ENCODE results near the gene SLC25A30. TPM values are rescaled to one million over a fixed set of nuclear protein-coding genes. Genes with fewer than 3 reads are reported as not detected.
"Not testable (repeated sequence)": the region's sequence is repeated elsewhere in the genome, so short reads cannot be mapped to it uniquely, and the experiment has no call there.

Gene SLC25A30
- total RNA-seq, 1 donor from 2014 or later, result 13.4 TPM

DNA sequence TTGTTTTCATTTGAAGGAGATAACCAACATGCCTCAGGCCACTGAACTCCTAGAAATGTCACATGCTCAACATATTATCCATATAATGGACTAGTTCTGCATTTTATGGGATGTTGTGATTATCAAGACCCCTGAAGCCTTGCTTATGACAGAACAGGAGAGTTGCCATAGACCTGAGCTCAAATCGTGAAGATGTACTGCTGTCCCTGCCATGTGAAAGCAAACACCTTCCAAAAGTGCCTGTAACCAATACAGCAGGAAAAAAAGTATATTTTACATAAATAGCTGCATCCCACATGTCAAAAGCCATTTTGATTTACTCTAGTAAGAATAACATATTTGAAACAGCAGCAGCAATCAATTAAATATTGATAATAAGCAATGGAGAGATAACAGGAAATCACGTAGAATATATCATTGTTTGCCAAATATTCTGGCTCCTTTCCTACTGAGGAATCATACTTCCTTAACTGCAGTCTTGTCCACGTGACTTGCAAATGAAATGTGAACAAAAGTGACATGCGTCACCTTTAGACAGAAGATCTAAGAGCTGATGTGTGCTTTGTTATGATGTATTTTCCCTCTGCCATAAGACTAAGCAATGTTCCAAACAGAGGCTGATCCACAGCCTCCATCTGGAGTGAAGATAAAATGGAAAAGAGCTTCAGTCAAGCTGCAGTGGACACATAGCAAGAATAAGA is 33.5 kb downstream of the SLC25A30 start:
- H3K27me3 Mint-ChIP-seq (ENCODE audit: low read depth), result no peaks in the 10 kb centered on the region
- no peak for TF ChIP-seq CTCF (IDR thresholded peaks at IDR 0.05)
- no peak overlapping the region for H3K27ac Mint-ChIP-seq (ENCODE audit: unreplicated experiment)
- DNase-seq (ENCODE audit: low spot score), result no peak
- H3K4me1 Mint-ChIP-seq (ENCODE audit: low read depth), result no peaks in the 10 kb centered on the region
- H3K4me3 Mint-ChIP-seq (ENCODE audit: unreplicated experiment), result no peak overlapping the region
- H3K9me3 Mint-ChIP-seq (ENCODE audit: low read depth), result no peaks in the 10 kb centered on the region
- H3K36me3 Mint-ChIP-seq (ENCODE audit: low read depth), result peaks cover 9% of the 10 kb centered on the region

DNA sequence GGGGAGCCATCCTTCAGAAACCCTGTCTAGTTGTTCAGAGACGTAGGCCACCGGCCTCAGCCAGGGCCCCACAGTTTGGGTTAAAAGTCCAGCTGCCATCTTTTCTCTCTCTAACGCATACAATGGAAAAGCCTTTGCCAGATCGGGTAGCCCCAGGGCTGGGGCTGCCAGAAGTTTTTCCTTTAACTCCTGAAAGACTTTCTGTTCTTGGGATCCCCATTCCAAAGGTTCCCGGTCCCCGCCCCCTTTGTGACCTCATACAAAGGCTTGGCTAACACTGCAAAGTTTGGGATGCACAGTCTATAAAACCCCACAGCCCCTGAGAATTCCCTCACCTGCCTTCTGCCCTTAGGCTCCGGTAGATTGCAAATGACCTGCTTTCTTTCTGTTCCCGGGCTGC is 35.4 kb downstream of the SLC25A30 start:
- not testable (repeated sequence) for H3K4me1 Mint-ChIP-seq (ENCODE audit: low read depth)

DNA sequence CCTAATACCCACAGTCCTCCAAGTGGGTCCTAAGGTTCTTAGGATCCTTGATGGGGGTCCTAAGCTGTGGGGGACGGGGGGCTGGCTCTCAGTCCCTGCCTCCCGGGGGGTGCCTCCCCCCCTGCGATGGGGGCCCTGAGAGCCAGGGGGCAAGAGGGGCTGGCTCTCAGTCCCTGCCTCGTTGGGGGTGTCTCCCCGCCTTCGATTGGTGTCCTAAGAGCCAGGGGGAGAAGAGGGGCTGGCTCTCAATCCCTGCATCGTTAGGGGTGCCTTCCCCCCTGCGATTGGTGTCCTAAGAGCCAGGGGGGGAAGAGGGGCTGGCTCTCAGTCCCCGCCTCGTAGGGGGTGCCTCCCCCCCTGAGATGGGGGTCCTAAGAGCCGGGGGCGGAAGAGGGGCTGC is 37.0 kb downstream of the SLC25A30 start:
- Mint-ChIP-seq H3K27ac (ENCODE audit: unreplicated experiment) (no peak overlapping the region), H3K4me3 (ENCODE audit: unreplicated experiment) (no peak overlapping the region)

More for the DNA sequence above, 35.4 kb downstream of the SLC25A30 start:
- H3K27me3 Mint-ChIP-seq (ENCODE audit: low read depth); H3K27ac Mint-ChIP-seq (ENCODE audit: unreplicated experiment); H3K9me3 Mint-ChIP-seq (ENCODE audit: low read depth); H3K4me3 Mint-ChIP-seq (ENCODE audit: unreplicated experiment); DNase-seq (ENCODE audit: low spot score); H3K36me3 Mint-ChIP-seq (ENCODE audit: low read depth): not testable (repeated sequence)

GRCh38 chr13:45380708-45381107 is 37.5 kb downstream of the SLC25A30 start:
- H3K27me3 Mint-ChIP-seq (ENCODE audit: low read depth); H3K27ac Mint-ChIP-seq (ENCODE audit: unreplicated experiment); H3K9me3 Mint-ChIP-seq (ENCODE audit: low read depth); DNase-seq (ENCODE audit: low spot score); H3K4me1 Mint-ChIP-seq (ENCODE audit: low read depth); H3K36me3 Mint-ChIP-seq (ENCODE audit: low read depth); H3K4me3 Mint-ChIP-seq (ENCODE audit: unreplicated experiment): not testable (repeated sequence)

More for the DNA sequence above, 37.0 kb downstream of the SLC25A30 start:
- no peak for TF ChIP-seq CTCF (IDR thresholded peaks at IDR 0.05)
- Mint-ChIP-seq H3K4me1 (ENCODE audit: low read depth) (no peaks in the 10 kb centered on the region), H3K9me3 (ENCODE audit: low read depth) (no peaks in the 10 kb centered on the region), H3K36me3 (ENCODE audit: low read depth) (peaks cover 4% of the 10 kb centered on the region), H3K27me3 (ENCODE audit: low read depth) (no peaks in the 10 kb centered on the region)
- DNase-seq (ENCODE audit: low spot score), result no peak

DNA sequence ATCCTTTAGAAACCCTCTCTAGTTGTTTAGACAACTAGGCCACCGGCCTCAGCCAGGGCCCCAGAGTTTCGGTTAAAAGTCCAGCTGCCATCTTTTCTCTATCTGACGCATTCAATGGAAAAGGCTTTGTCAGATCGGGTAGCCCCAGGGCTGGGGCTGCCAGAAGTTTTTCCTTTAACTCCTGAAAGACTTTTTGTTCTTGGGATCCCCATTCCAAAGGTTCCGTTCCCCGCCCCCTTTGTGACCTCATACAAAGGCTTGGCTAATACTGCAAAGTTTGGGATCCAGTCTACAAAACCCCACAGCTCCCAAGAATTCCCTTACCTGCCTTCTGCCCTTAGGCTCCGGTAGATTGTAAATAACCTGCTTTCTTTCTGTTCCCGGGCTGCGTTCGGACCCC is 38.7 kb downstream of the SLC25A30 start:
- DNase-seq (ENCODE audit: low spot score); H3K27ac Mint-ChIP-seq (ENCODE audit: unreplicated experiment): not testable (repeated sequence)

GRCh38 chr13:45378786-45379185 is 39.4 kb downstream of the SLC25A30 start:
- not testable (repeated sequence) for H3K36me3 Mint-ChIP-seq (ENCODE audit: low read depth); DNase-seq (ENCODE audit: low spot score); H3K9me3 Mint-ChIP-seq (ENCODE audit: low read depth); H3K27me3 Mint-ChIP-seq (ENCODE audit: low read depth); H3K4me3 Mint-ChIP-seq (ENCODE audit: unreplicated experiment); H3K4me1 Mint-ChIP-seq (ENCODE audit: low read depth); H3K27ac Mint-ChIP-seq (ENCODE audit: unreplicated experiment)

More for the DNA sequence above, 38.7 kb downstream of the SLC25A30 start:
- H3K4me1 Mint-ChIP-seq (ENCODE audit: low read depth); H3K36me3 Mint-ChIP-seq (ENCODE audit: low read depth); H3K4me3 Mint-ChIP-seq (ENCODE audit: unreplicated experiment); H3K9me3 Mint-ChIP-seq (ENCODE audit: low read depth); H3K27me3 Mint-ChIP-seq (ENCODE audit: low read depth): not testable (repeated sequence)

DNA sequence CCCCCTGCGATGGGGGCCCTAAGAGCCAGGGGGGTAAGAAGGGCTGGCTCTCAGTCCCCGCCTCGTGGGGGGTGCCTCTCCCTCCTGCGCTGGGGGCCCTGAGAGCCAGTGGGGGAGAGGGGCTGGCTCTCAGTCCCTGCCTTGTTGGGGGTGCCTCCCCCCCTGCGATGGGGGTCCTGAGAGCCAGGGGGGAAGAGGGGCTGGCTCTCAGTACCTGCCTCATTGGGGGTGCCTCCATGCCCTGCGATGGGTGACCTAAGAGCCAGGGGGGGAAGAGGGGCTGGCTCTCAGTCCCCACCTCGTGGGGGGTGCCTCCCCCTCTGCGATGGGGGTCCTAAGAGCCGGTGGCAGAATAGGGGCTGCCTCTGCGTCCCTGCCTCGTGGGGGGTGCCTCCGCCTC is 40.9 kb downstream of the SLC25A30 start:
- H3K27me3 Mint-ChIP-seq (ENCODE audit: low read depth); H3K9me3 Mint-ChIP-seq (ENCODE audit: low read depth); H3K4me3 Mint-ChIP-seq (ENCODE audit: unreplicated experiment); H3K27ac Mint-ChIP-seq (ENCODE audit: unreplicated experiment); H3K36me3 Mint-ChIP-seq (ENCODE audit: low read depth); DNase-seq (ENCODE audit: low spot score): not testable (repeated sequence)
- H3K4me1 Mint-ChIP-seq (ENCODE audit: low read depth), result peaks cover 12% of the 10 kb centered on the region

DNA sequence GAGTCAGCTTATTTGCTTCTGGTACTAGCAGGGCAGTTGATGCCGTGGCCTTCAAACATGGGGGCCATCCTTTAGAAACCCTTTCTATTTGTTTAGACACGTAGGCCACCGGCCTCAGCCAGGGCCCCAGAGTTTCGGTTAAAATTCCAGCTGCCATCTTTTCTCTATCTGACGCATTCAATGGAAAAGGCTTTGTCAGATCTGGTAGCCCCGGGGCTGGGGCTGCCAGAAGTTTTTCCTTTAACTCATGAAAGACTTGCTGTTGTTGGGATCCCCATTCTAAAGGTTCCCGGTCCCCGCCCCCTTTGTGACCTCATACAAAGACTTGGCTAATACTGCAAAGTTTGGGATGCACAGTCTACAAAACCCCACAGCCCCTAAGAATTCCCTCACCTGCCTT is 41.5 kb downstream of the SLC25A30 start:
- H3K27me3 Mint-ChIP-seq (ENCODE audit: low read depth); H3K4me3 Mint-ChIP-seq (ENCODE audit: unreplicated experiment); H3K9me3 Mint-ChIP-seq (ENCODE audit: low read depth); H3K36me3 Mint-ChIP-seq (ENCODE audit: low read depth); H3K27ac Mint-ChIP-seq (ENCODE audit: unreplicated experiment); DNase-seq (ENCODE audit: low spot score): not testable (repeated sequence)
- peaks cover 18% of the 10 kb centered on the region for H3K4me1 Mint-ChIP-seq (ENCODE audit: low read depth)
